ENCODE results near the gene SLCO6A1. TPM values are rescaled to one million over a fixed set of nuclear protein-coding genes. Genes with fewer than 3 reads are reported as not detected.

The SLCO6A1 gene
- total and polyA plus RNA-seq, 5 experiments from 2014 or later = not detected

DNA sequence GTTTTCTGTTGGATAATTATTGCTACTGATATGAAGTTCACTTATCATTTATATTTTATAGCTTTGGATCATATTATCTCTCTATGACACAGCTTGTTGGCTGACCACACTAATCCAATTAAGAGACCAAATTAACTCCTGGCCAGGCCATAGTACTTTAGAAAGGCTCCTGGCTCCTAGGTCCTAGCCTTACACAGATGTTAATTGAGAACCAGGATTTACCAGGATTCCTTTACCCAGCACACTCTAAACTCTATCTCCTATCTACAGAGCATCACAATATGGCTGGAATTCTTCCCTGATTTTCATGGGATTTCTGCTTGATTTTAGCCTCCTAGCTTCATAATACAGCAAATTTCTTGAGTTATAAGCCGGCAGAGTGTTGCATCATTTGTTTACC lies 80.3 kb downstream of the SLCO6A1 start:
- Mint-ChIP-seq H3K4me3 (no peak overlapping the region), H3K36me3 (no peaks in the 10 kb centered on the region), H3K27ac (no peak overlapping the region), H3K4me1 (no peaks in the 10 kb centered on the region), H3K9me3 (peaks cover 0 to 25% (median 5%) of the 10 kb centered on the region in 9 donors), H3K27me3 (peaks cover 0 to 9% (median 3%) of the 10 kb centered on the region in 5 donors)
- DNase-seq (no peak), ATAC-seq (no peak)
- POLR2A ChIA-PET = no interaction called here

- Mint-ChIP-seq H3K27me3 (no peaks in the 10 kb centered on the region), H3K36me3 (no peaks in the 10 kb centered on the region), H3K27ac (no peak overlapping the region), H3K4me1 (no peaks in the 10 kb centered on the region), H3K9me3 (no peaks in the 10 kb centered on the region), H3K4me3 (no peak overlapping the region)
- no peak for ATAC-seq
- no peak for DNase-seq
- POLR2A ChIA-PET = no interaction called here
These were observed 84.4 kb downstream of the SLCO6A1 start for GRCh38 chr5:102414448-102414847.

DNA sequence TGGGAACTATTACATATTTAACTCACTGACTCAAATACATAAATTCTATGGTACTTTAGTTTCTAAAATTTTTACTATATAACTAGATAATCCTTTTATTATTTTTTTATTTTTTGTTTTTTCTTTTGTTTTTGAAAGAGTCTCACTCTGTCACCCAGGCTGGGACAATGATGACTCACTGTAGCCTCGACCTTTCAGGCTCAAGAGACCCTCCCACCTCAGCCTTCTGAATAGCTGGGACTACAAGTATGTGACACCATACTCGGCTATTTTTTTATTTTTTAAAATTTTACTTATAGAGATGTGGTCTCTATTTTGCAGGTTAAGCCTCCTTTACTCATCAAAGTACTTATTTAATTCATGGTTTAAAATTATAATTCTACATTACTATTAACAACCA lies 110.6 kb downstream of the SLCO6A1 start:
- no peak for ATAC-seq
- Mint-ChIP-seq H3K4me3 (no peak overlapping the region), H3K27ac (no peak overlapping the region), H3K4me1 (no peaks in the 10 kb centered on the region), H3K27me3 (peaks cover 0 to 7% (median 0%) of the 10 kb centered on the region in 5 donors), H3K9me3 (peaks cover 2 to 26% (median 15%) of the 10 kb centered on the region in 9 donors), H3K36me3 (peaks cover 0 to 11% (median 0%) of the 10 kb centered on the region in 3 donors)
- DNase-seq = no peak
- POLR2A ChIA-PET = no interaction called here

GRCh38 chr5:102385365-102385764 lies 113.4 kb downstream of the SLCO6A1 start:
- H3K36me3 Mint-ChIP-seq = peaks cover 0 to 11% (median 0%) of the 10 kb centered on the region in 3 donors
- H3K27me3 Mint-ChIP-seq = no peaks in the 10 kb centered on the region
- H3K4me1 Mint-ChIP-seq = no peaks in the 10 kb centered on the region
- no peak overlapping the region for H3K27ac Mint-ChIP-seq
- peaks cover 2 to 36% (median 15%) of the 10 kb centered on the region in 9 donors for H3K9me3 Mint-ChIP-seq
- ATAC-seq (no peak), DNase-seq (no peak)
- no peak overlapping the region for H3K4me3 Mint-ChIP-seq
- POLR2A ChIA-PET = no interaction called here

DNA sequence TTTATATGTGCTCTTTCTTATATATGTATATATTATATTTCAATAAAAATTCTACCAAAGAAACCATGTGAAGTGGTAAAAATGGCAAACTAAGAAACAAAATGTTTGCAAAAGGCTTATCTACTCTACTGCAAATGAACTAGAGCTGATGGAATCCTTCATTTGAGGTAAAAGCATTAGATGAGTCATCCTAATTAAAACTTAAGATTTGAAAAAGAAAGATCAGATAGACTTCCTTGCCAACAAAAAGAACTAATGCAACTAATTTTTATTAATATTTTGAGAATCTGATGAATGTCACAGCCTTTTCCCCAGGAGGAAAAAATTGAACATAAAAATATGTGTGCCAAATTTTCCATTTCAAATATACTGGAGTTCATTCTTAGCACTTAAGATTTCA lies 118.6 kb downstream of the SLCO6A1 start:
- Mint-ChIP-seq H3K36me3 (peaks cover 0 to 3% (median 0%) of the 10 kb centered on the region in 3 donors), H3K4me1 (no peaks in the 10 kb centered on the region), H3K9me3 (peaks cover 0 to 29% (median 8%) of the 10 kb centered on the region in 9 donors), H3K27me3 (no peaks in the 10 kb centered on the region), H3K4me3 (no peak overlapping the region), H3K27ac (no peak overlapping the region)
- ATAC-seq = no peak
- POLR2A ChIA-PET = no interaction called here
- DNase-seq = no peak

GRCh38 chr5:102375876-102376275 lies 122.9 kb downstream of the SLCO6A1 start:
- POLR2A ChIA-PET = no interaction called here
- Mint-ChIP-seq H3K4me3 (no peak overlapping the region), H3K27me3 (no peaks in the 10 kb centered on the region), H3K36me3 (no peaks in the 10 kb centered on the region), H3K4me1 (no peaks in the 10 kb centered on the region), H3K9me3 (peaks cover 0 to 5% (median 0%) of the 10 kb centered on the region in 9 donors), H3K27ac (no peak overlapping the region)
- DNase-seq = no peak
- no peak for ATAC-seq

- H3K9me3 Mint-ChIP-seq = peaks cover 0 to 5% (median 0%) of the 10 kb centered on the region in 9 donors
- H3K27me3 Mint-ChIP-seq = no peaks in the 10 kb centered on the region
- no peak for DNase-seq
- H3K36me3 Mint-ChIP-seq = no peaks in the 10 kb centered on the region
- H3K27ac Mint-ChIP-seq = no peak overlapping the region
- POLR2A ChIA-PET = no interaction called here
- H3K4me1 Mint-ChIP-seq = no peaks in the 10 kb centered on the region
- no peak for ATAC-seq
- H3K4me3 Mint-ChIP-seq = no peak overlapping the region
These were observed 123.5 kb downstream of the SLCO6A1 start for GRCh38 chr5:102375272-102375671.

DNA sequence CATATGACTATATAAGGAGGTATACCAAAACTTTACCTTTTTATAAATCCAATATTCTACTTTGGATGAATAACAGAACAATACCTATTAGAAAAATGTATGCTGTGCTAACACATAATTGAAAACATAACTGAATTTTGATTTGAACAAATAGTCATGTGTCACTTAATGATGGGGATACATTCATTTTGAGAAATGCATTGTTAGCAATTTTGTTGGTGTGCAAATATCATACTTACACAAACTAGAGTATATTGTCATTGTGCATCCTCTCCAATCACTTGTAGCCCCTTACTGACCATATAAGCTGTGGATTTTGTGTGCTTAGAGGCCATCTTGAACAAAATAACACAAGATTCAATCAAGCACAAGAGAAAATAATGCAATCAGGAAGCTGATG lies 130.4 kb downstream of the SLCO6A1 start:
- H3K9me3 Mint-ChIP-seq = no peaks in the 10 kb centered on the region
- H3K4me3 Mint-ChIP-seq = no peak overlapping the region
- H3K27ac Mint-ChIP-seq = no peak overlapping the region
- ATAC-seq (no peak), DNase-seq (no peak)
- POLR2A ChIA-PET = no interaction called here
- no peaks in the 10 kb centered on the region for H3K27me3 Mint-ChIP-seq
- no peaks in the 10 kb centered on the region for H3K4me1 Mint-ChIP-seq
- H3K36me3 Mint-ChIP-seq = no peaks in the 10 kb centered on the region

DNA sequence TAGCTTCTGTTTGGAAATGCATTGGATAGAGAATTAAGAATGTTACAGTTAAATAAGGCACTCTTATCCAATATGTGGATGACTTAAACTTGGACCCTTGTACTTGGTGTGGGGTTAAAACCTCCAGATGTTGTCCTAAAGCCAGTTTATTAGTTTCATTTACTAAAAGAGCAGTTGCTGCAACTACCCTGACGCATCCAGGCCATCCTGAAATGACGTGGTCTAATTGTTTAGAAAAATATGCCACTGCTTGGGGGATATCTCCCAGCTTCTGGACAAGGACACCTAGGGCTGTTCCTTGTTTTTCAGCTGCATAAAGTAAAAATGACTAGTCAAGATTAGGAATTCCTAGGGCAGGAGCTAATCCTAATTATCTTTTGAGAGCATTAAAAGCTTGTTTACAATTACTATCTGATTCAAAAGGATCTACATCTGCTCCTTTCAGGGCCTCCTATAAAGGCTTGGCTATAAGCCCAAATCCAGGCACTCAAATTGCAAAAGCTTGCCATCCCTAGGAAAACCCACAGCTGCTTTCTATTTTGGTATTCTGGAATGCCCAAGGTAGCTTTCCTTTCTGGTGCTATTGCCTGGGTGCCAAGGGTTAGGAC lies 157.0 kb downstream of the SLCO6A1 start:
- ATAC-seq (no peak), DNase-seq (no peak)
- H3K9me3 Mint-ChIP-seq = peaks cover 0 to 3% (median 0%) of the 10 kb centered on the region in 9 donors
- no peak overlapping the region for H3K4me3 Mint-ChIP-seq
- no peaks in the 10 kb centered on the region for H3K4me1 Mint-ChIP-seq
- peaks cover 0 to 15% (median 3%) of the 10 kb centered on the region in 5 donors for H3K27me3 Mint-ChIP-seq
- no peak overlapping the region for H3K27ac Mint-ChIP-seq
- POLR2A ChIA-PET = no interaction called here
- peaks cover 0 to 6% (median 0%) of the 10 kb centered on the region in 3 donors for H3K36me3 Mint-ChIP-seq

DNA sequence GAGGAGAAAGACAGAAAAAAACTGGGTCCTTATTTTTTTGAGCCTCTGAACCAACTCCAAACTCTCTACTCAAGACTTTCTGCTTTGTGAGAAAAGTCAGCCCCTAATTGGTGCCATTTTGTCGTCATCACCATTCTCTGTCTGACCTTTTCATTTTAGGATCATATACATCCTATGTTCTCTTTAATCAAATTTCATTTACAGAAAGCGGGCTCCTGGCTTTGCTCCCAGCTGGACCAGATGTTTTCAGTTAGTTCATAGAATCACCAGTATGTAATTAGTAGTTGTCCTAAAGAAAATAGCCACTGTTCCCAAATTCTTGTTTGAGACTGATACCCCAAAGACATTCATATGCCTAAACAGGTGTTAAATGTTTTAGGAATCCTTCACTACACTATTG lies 174.1 kb downstream of the SLCO6A1 start:
- POLR2A ChIA-PET = interaction anchor here (0.8 kb wide), 1 partner anchor 125 kb away, joined by 10 read pairs; no protein-coding TSS in a partner anchor
- Mint-ChIP-seq H3K36me3 (no peaks in the 10 kb centered on the region), H3K4me3 (no peak overlapping the region), H3K27ac (no peak overlapping the region), H3K9me3 (peaks cover 0 to 1% (median 0%) of the 10 kb centered on the region in 9 donors), H3K4me1 (no peaks in the 10 kb centered on the region), H3K27me3 (peaks cover 0 to 17% (median 5%) of the 10 kb centered on the region in 5 donors)
- DNase-seq (no peak), ATAC-seq (no peak)

Other genes starting within 250 kb of the SLCO6A1 start
- under 1 TPM; 0.05 to 0.18 TPM for gene SLCO4C1, start 202.7 kb downstream of the SLCO6A1 start, total RNA-seq
- gene SLCO4C1, start 202.7 kb downstream of the SLCO6A1 start, polyA plus RNA-seq = 1 to 10 TPM in 1 of 3 donors, under 1 TPM in 1, not detected in 1; 0.06 to 1.5 TPM